Calu3 (cell line): ENCODE results near the gene TMEM169. TPM values are rescaled to one million over a fixed set of nuclear protein-coding genes. Genes with fewer than 3 reads are reported as not detected.

Source experiments
- BruUV-seq: library from RNA; stranded (reverse); fragments of 400-500 nt; replicated peaks from 2 replicates; lab custom pipeline; 2021; lab: Mats Ljungman, UMichigan
- CTCF ChIA-PET: fragments of 300-600 bp; sonication (Branson Sonifier 250); formaldehyde crosslinking; loops from one replicate; lab custom pipeline; 2022; ENCODE audit warnings: antibody characterized with exemption; lab: Charles Lee
- DNase-seq: peaks from one replicate; pipeline ENCODE4 v3.0.0; 2022
- H3K27ac Mint-ChIP-seq: one replicate; pipeline ENCODE4 v1.8.0; 2022; ENCODE audit warnings: mixed read lengths; ENCODE audit not compliant: unreplicated experiment
- H3K27me3 Mint-ChIP-seq: one replicate; pipeline ENCODE4 v1.8.0; 2022; ENCODE audit warnings: mixed read lengths; ENCODE audit not compliant: unreplicated experiment
- H3K36me3 Mint-ChIP-seq: one replicate; pipeline ENCODE4 v1.8.0; 2022; ENCODE audit warnings: mild to moderate bottlenecking, moderate library complexity, mixed read lengths; ENCODE audit not compliant: insufficient read depth, unreplicated experiment
- H3K4me1 Mint-ChIP-seq: one replicate; pipeline ENCODE4 v1.8.0; 2022; ENCODE audit warnings: mild to moderate bottlenecking, low read depth, mixed read lengths; ENCODE audit not compliant: unreplicated experiment
- H3K4me3 Mint-ChIP-seq: one replicate; pipeline ENCODE4 v1.8.0; 2022; ENCODE audit warnings: mild to moderate bottlenecking, low read depth, moderate library complexity, mixed read lengths; ENCODE audit not compliant: unreplicated experiment
- H3K9me3 Mint-ChIP-seq: one replicate; pipeline ENCODE4 v1.8.0; 2022; ENCODE audit warnings: low read depth, mixed read lengths; ENCODE audit not compliant: unreplicated experiment
- CTCF ChIP-seq: fragments of 200-600 bp; IDR thresholded peaks from one replicate; pipeline ENCODE4 v1.8.0; 2022; ENCODE audit warnings: antibody characterized with exemption; ENCODE audit not compliant: unreplicated experiment
- intact Hi-C: fragments of 100-400 bp; cut with micrococcal nuclease; formaldehyde crosslinking; loops from one replicate; pipeline ENCODE4 v1.10.0; 2022; ENCODE audit not compliant: unreplicated experiment
- total RNA-seq: library from RNA; stranded (reverse); gene quantifications from 2 replicates; pipeline ENCODE4 v1.2.3, GENCODE V29; 2022

TMEM169 gene
- total RNA-seq, 1 experiment from 2014 or later = 9.0 TPM

DNA sequence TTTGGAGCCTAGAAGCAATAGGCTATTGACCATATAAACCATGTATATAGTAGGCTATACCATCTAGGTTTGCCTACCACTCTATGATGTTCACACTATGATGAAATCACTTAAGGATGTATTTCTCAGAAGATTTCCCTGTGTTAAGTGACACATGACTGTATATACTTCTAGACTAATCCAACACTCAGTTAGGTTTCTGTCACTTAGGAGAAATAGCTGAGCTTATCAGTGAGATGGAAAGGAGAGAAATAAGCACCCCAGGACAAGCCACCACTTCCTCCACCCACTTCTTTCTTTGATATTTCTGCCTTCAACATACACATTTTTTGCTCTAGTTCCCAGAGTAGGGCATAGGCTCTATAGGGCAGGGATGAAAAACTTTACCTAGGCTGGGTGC is 7.9 kb upstream of the TMEM169 start:
- TF ChIP-seq CTCF = no peak
- CTCF ChIA-PET = no interaction called here
- Mint-ChIP-seq H3K27me3 (no peaks in the 10 kb centered on the region), H3K27ac (peak overlapping the region; percentile 85), H3K4me3 (no peak overlapping the region), H3K36me3 (peaks cover 40% of the 10 kb centered on the region), H3K4me1 (peaks cover 28% of the 10 kb centered on the region), H3K9me3 (no peaks in the 10 kb centered on the region)
- no peak for DNase-seq
- intact Hi-C loops = no loop called here
- BruUV-seq = no TSS peak

- Mint-ChIP-seq H3K4me1 (peaks cover 28% of the 10 kb centered on the region), H3K27ac (peak overlapping the region; percentile 85), H3K9me3 (no peaks in the 10 kb centered on the region), H3K4me3 (no peak overlapping the region), H3K36me3 (peaks cover 38% of the 10 kb centered on the region), H3K27me3 (no peaks in the 10 kb centered on the region)
- intact Hi-C loops = no loop called here
- no peak for DNase-seq
- BruUV-seq = no TSS peak
- TF ChIP-seq CTCF = no peak
- CTCF ChIA-PET = interaction anchor here (1.0 kb wide), 1 partner anchor 14 kb away, joined by 7 read pairs; no protein-coding TSS in a partner anchor
Observed at GRCh38 chr2:216074380-216074779, 7.3 kb upstream of the TMEM169 start.

DNA sequence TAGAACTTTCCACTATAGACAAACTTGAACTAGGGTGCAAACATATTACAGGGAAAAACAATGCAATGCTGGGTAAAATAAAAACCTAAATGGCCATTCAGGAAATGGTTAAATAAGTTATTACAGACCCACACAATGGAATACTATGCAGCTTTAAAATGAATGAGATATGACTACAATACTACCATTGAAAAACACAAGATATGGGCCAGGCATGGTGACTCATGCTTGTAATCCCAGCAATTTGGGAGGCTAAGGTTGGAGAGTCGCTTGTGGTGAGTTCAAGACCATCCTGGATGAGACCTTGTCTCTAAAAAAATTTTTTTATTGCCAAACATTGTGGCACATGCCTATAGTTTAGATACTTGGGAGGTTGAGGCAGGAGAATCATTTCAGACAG is 6.9 kb upstream of the TMEM169 start:
- intact Hi-C loops = no loop called here
- Mint-ChIP-seq H3K27ac (peak overlapping the region; percentile 85), H3K4me1 (peaks cover 28% of the 10 kb centered on the region), H3K36me3 (peaks cover 41% of the 10 kb centered on the region), H3K9me3 (no peaks in the 10 kb centered on the region), H3K4me3 (no peak overlapping the region), H3K27me3 (no peaks in the 10 kb centered on the region)
- DNase-seq = no peak
- TF ChIP-seq CTCF = no peak
- no TSS peak for BruUV-seq
- CTCF ChIA-PET = interaction anchor here (1.0 to 1.4 kb wide), 2 partner anchors 10 to 14 kb away, joined by 3 to 7 read pairs; no protein-coding TSS in a partner anchor

GRCh38 chr2:216075510-216076485 is 5.9 kb upstream of the TMEM169 start:
- Mint-ChIP-seq H3K27me3 (no peaks in the 10 kb centered on the region), H3K4me1 (peaks cover 28% of the 10 kb centered on the region), H3K27ac (peak overlapping the region; percentile 85), H3K36me3 (peaks cover 51% of the 10 kb centered on the region), H3K9me3 (no peaks in the 10 kb centered on the region), H3K4me3 (peak overlapping the region; percentile 53)
- intact Hi-C loops = no loop called here
- TF ChIP-seq CTCF = no peak
- BruUV-seq = no TSS peak
- DNase-seq = no peak
- CTCF ChIA-PET = interaction anchor here (1.4 kb wide), 1 partner anchor 11 kb away, joined by 3 read pairs; no protein-coding TSS in a partner anchor
